Glutamatergic neuron (in vitro differentiated cells): ENCODE data around the gene VAPB. TPM values are rescaled to one million over a fixed set of nuclear protein-coding genes. Genes with fewer than 3 reads are reported as not detected.

ENCODE experiments used
- DNase-seq: peaks from one replicate; pipeline ENCODE4 v3.0.0; 2022
- H3K27ac Mint-ChIP-seq: one replicate; pipeline ENCODE4 v1.8.0; 2020; ENCODE audit warnings: mild to moderate bottlenecking, mixed read lengths, inconsistent platforms; ENCODE audit not compliant: unreplicated experiment
- H3K27me3 Mint-ChIP-seq: one replicate; pipeline ENCODE4 v1.8.0; 2020; ENCODE audit warnings: mild to moderate bottlenecking, moderate library complexity, mixed read lengths, inconsistent platforms; ENCODE audit not compliant: unreplicated experiment
- H3K36me3 Mint-ChIP-seq: one replicate; pipeline ENCODE4 v1.8.0; 2020; ENCODE audit warnings: mild to moderate bottlenecking, mixed read lengths, inconsistent platforms; ENCODE audit not compliant: unreplicated experiment
- H3K4me1 Mint-ChIP-seq: one replicate; pipeline ENCODE4 v1.8.0; 2020; ENCODE audit warnings: mild to moderate bottlenecking, low read depth, mixed read lengths, inconsistent platforms; ENCODE audit not compliant: unreplicated experiment
- H3K4me3 Mint-ChIP-seq: one replicate; pipeline ENCODE4 v1.8.0; 2020; ENCODE audit warnings: mild to moderate bottlenecking, mixed read lengths, inconsistent platforms; ENCODE audit not compliant: unreplicated experiment
- H3K9me3 Mint-ChIP-seq: one replicate; pipeline ENCODE4 v1.8.0; 2020; ENCODE audit warnings: mild to moderate bottlenecking, moderate library complexity, mixed read lengths, inconsistent platforms; ENCODE audit not compliant: unreplicated experiment
- total RNA-seq: library from RNA; stranded (reverse); fragmentation: NEBNext Ultra II Directional; extraction: Animal tissue kit (Norgen Biotek cat#: 25700); gene quantifications from one replicate; pipeline ENCODE4 v1.2.1, GENCODE V29; 2021; ENCODE audit not compliant: unreplicated experiment
- TF ChIP-seq, protein P1 (sequence below): fragments of 200-600 bp; sonication (generic); IDR thresholded peaks from one replicate; pipeline ENCODE4 v1.5.0; 2021; ENCODE audit not compliant: partially characterized antibody, unreplicated experiment

VAPB gene
- total RNA-seq, 1 donor from 2014 or later = 60.5 TPM

DNA sequence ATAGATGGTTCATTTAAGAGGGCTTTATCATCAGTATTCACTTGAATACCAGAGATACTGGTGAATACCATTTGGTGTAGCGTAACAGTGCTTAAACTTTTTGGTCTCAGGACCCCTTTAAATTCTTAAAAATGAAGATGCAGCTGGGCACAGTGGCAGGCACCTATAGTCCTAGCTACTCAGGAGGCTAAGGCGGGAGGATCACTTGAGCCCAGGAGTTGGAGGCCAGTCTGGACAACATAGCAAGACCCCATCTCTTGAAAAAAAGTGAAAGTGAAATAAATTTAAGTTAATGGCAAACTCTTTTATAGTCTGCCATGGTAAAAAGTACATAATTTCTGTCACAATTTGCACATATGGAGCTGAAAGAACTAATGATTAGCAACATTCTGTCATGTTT is 39.3 kb downstream of the VAPB start:
- TF ChIP-seq, protein P1, sequence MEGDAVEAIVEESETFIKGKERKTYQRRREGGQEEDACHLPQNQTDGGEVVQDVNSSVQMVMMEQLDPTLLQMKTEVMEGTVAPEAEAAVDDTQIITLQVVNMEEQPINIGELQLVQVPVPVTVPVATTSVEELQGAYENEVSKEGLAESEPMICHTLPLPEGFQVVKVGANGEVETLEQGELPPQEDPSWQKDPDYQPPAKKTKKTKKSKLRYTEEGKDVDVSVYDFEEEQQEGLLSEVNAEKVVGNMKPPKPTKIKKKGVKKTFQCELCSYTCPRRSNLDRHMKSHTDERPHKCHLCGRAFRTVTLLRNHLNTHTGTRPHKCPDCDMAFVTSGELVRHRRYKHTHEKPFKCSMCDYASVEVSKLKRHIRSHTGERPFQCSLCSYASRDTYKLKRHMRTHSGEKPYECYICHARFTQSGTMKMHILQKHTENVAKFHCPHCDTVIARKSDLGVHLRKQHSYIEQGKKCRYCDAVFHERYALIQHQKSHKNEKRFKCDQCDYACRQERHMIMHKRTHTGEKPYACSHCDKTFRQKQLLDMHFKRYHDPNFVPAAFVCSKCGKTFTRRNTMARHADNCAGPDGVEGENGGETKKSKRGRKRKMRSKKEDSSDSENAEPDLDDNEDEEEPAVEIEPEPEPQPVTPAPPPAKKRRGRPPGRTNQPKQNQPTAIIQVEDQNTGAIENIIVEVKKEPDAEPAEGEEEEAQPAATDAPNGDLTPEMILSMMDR = no peak
- Mint-ChIP-seq H3K36me3 (no peaks in the 10 kb centered on the region), H3K4me3 (no peak overlapping the region), H3K27ac (no peak overlapping the region), H3K4me1 (peaks cover 14% of the 10 kb centered on the region), H3K27me3 (peaks cover 1% of the 10 kb centered on the region), H3K9me3 (peaks cover 2% of the 10 kb centered on the region)
- DNase-seq = no peak

DNA sequence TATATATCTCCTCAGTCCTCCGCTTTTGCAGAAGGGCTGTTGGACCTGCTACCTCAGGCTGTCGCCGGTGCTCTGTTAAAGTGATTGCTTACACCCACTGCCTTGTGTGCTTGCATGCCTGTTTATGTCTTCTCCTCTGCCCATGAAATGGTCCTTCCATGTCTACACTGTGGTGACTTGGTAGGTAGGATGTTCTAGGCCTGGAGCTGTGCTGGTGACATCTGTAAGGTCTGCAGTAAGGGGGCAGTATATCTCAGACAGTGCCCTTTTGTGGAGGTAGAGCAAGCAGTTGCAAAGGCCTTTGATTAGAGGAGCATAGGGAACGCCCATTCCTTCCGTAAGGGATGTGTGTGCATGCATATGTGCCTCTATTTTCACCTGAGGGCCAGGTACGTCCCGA is 40.3 kb downstream of the VAPB start:
- H3K4me3 Mint-ChIP-seq = no peak overlapping the region
- DNase-seq = no peak
- H3K27ac Mint-ChIP-seq = no peak overlapping the region
- TF ChIP-seq, protein P1 = no peak
- peaks cover 11% of the 10 kb centered on the region for H3K4me1 Mint-ChIP-seq
- H3K36me3 Mint-ChIP-seq = no peaks in the 10 kb centered on the region
- H3K9me3 Mint-ChIP-seq = peaks cover 2% of the 10 kb centered on the region
- peaks cover 1% of the 10 kb centered on the region for H3K27me3 Mint-ChIP-seq

DNA sequence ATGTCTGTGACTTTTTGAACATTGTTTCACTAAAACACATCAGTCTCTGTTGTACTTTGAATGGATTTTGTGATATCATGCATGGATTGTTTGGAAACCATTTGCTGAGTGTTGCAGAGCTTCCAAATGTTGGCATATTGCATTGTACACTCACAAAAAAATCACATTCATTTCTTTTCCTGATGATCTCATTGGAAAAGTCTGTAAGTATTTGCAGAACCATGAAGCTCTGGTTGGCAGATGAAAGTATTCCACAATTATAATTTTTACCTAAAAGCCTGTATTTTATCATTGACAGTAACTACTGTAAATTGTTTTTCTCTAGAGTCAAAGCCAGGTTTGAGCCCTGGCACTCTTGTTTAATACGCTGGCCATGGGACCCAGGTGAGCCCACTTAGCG is 42.1 kb downstream of the VAPB start:
- Mint-ChIP-seq H3K27me3 (no peaks in the 10 kb centered on the region), H3K27ac (no peak overlapping the region), H3K36me3 (no peaks in the 10 kb centered on the region), H3K9me3 (no peaks in the 10 kb centered on the region), H3K4me1 (peaks cover 5% of the 10 kb centered on the region), H3K4me3 (no peak overlapping the region)
- DNase-seq = no peak
- TF ChIP-seq, protein P1 = no peak

DNA sequence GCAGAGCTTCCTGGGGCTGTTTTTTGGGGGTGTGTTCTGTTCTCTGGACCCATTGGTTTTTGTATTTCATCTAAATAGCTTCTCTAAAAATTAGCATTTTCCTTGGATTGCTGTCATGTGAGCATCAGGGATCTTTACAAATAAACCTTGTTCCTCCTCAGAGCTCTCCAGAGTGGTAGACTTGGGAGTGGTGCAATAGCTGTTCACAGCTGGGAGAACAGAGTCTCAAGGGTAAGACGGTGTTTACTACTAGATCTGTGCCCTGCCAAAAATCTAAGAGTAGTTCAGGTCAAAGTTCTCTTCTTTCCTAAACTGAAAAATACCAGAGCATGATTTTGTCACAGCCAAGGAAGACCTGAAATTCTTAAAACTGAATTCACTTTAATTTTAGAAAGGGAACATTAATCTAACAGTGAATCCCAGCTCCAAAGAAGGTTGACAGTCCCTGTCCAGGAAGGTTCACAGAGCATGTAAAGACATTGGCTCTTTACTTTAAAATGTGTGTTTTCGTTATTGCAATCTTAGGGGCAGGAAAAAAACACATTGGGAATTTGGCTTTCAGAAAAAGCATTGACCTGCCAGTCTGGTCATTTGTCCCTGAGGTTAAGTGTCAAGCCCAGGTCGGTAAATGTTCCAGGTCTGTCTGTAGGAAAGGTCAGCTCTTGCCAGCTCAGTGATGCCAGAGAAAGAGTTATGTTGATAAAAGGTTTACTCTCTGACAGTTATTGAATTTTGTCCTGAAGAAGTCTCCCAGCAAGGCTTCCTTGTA is 43.3 kb downstream of the VAPB start:
- peaks cover 5% of the 10 kb centered on the region for H3K4me1 Mint-ChIP-seq

DNA sequence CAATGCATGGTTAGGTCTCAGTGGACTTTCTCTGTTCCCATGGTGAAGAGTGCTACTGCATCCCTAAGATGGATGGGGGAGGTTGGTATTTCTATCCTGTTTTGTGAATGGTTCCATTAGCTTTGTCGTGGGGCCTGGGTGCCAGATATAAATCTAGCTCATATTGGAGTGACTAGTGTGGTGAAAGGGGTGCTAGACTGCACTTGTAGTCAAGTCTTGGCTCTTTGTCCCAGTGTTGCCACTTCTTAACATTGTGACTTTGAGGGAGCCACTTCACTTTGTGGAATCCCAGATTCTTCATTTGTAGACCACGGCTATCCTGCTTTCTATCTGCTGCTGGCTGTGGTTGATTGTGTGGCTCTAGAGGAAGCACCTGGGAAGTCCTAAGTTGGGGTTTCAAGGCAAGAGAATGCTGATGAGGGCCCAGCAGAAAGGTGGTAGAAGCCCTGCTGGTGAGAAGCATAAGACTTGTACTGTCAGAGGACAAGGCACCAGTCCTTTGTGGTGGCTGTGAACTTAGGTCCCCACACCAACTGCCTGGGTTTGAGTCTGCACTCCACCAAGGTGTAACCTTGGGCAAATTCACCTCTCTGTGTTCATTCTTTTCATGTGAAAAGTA is 44.1 kb downstream of the VAPB start:
- TF ChIP-seq, protein P1 = no peak
- Mint-ChIP-seq H3K27ac (no peak overlapping the region), H3K36me3 (no peaks in the 10 kb centered on the region), H3K27me3 (no peaks in the 10 kb centered on the region), H3K4me3 (no peak overlapping the region), H3K4me1 (peaks cover 5% of the 10 kb centered on the region), H3K9me3 (no peaks in the 10 kb centered on the region)
- no peak for DNase-seq

More for the DNA sequence above, 43.3 kb downstream of the VAPB start:
- Mint-ChIP-seq H3K36me3 (no peaks in the 10 kb centered on the region), H3K9me3 (no peaks in the 10 kb centered on the region), H3K4me3 (no peak overlapping the region), H3K27ac (no peak overlapping the region), H3K27me3 (no peaks in the 10 kb centered on the region)
- TF ChIP-seq, protein P1 = no peak
- DNase-seq = no peak
